Osteoblast (primary cell): Measurements from ENCODE around the gene SCPEP1. TPM values are rescaled to one million over a fixed set of nuclear protein-coding genes. Genes with fewer than 3 reads are reported as not detected.

Experiments used
- DNase-seq: peaks from one replicate; pipeline ENCODE4 v3.0.0; 2011; ENCODE audit warnings: low spot score, mixed read lengths; ENCODE audit not compliant: insufficient read length; ENCODE audit errors: missing footprints
- H2AFZ ChIP-seq: 2 replicates; pipeline ENCODE4 v1.6.0; 2011; ENCODE audit warnings: mild to moderate bottlenecking, low read length
- H3K27ac ChIP-seq: 2 replicates; pipeline ENCODE4 v1.5.1; 2011; ENCODE audit warnings: mild to moderate bottlenecking, low read depth, low read length, moderate library complexity
- H3K27me3 ChIP-seq: 2 replicates; pipeline ENCODE4 v1.6.0; 2012; ENCODE audit warnings: mild to moderate bottlenecking, control low read depth, inconsistent platforms, low read length, moderate library complexity; ENCODE audit not compliant: insufficient read depth
- H3K36me3 ChIP-seq: 2 replicates; pipeline ENCODE4 v1.5.1; 2011; ENCODE audit warnings: mild to moderate bottlenecking, low read length, control low read depth, moderate library complexity; ENCODE audit not compliant: insufficient read depth
- H3K4me1 ChIP-seq: 2 replicates; pipeline ENCODE4 v1.5.1; 2011; ENCODE audit warnings: mild to moderate bottlenecking, low read length, control low read depth, moderate library complexity; ENCODE audit not compliant: insufficient read depth
- H3K4me2 ChIP-seq: 2 replicates; pipeline ENCODE4 v1.6.0; 2011; ENCODE audit warnings: mild to moderate bottlenecking, low read length; ENCODE audit not compliant: insufficient read depth
- H3K4me3 ChIP-seq: fragments of 200-600 bp; sonication (generic); 3 replicates; pipeline ENCODE4 v1.5.1; 2012; ENCODE audit warnings: mild to moderate bottlenecking, low read length, inconsistent platforms; ENCODE audit not compliant: insufficient read depth
- H3K79me2 ChIP-seq: 2 replicates; pipeline ENCODE4 v1.6.0; 2012; ENCODE audit warnings: mild to moderate bottlenecking, low read length, control low read depth, inconsistent platforms; ENCODE audit not compliant: insufficient read depth
- H3K9me3 ChIP-seq: 2 replicates; pipeline ENCODE4 v1.5.1; 2011; ENCODE audit warnings: low read depth, low read length, control low read depth
- H4K20me1 ChIP-seq: 2 replicates; pipeline ENCODE4 v1.6.0; 2012; ENCODE audit warnings: mild to moderate bottlenecking, low read length, control low read depth; ENCODE audit not compliant: insufficient read depth
- total RNA-seq: library from RNA; depleted of rRNA; stranded (reverse); fragments of >200 nt; gene quantifications from 2 replicates; pipeline ENCODE4 v1.2.3, GENCODE V29; 2012
- TF ChIP-seq, protein P1 (sequence below): IDR thresholded peaks from 2 replicates; pipeline ENCODE4 v1.5.1; 2011; ENCODE audit warnings: mild to moderate bottlenecking, low read depth, low read length, moderate library complexity; ENCODE audit errors: extremely low read depth

SCPEP1 gene
- total RNA-seq, 1 donor, result 73.8 TPM

GRCh38 chr17:57009737-57010445 is 32.0 kb downstream of the SCPEP1 start:
- TF ChIP-seq, protein P1, sequence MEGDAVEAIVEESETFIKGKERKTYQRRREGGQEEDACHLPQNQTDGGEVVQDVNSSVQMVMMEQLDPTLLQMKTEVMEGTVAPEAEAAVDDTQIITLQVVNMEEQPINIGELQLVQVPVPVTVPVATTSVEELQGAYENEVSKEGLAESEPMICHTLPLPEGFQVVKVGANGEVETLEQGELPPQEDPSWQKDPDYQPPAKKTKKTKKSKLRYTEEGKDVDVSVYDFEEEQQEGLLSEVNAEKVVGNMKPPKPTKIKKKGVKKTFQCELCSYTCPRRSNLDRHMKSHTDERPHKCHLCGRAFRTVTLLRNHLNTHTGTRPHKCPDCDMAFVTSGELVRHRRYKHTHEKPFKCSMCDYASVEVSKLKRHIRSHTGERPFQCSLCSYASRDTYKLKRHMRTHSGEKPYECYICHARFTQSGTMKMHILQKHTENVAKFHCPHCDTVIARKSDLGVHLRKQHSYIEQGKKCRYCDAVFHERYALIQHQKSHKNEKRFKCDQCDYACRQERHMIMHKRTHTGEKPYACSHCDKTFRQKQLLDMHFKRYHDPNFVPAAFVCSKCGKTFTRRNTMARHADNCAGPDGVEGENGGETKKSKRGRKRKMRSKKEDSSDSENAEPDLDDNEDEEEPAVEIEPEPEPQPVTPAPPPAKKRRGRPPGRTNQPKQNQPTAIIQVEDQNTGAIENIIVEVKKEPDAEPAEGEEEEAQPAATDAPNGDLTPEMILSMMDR, result peak; percentile 69
- H3K27ac ChIP-seq, result no peak overlapping the region
- peak overlapping the region; percentile 58 for H3K4me2 ChIP-seq
- peak overlapping the region; percentile 50 for H2AFZ ChIP-seq
- no peaks in the 10 kb centered on the region for H3K9me3 ChIP-seq
- DNase-seq, result peak; percentile 79
- H4K20me1 ChIP-seq, result no peaks in the 10 kb centered on the region
- H3K4me3 ChIP-seq, result no peak overlapping the region
- no peaks in the 10 kb centered on the region for H3K4me1 ChIP-seq
- H3K79me2 ChIP-seq, result no peaks in the 10 kb centered on the region
- H3K27me3 ChIP-seq, result no peaks in the 10 kb centered on the region
- no peaks in the 10 kb centered on the region for H3K36me3 ChIP-seq

DNA sequence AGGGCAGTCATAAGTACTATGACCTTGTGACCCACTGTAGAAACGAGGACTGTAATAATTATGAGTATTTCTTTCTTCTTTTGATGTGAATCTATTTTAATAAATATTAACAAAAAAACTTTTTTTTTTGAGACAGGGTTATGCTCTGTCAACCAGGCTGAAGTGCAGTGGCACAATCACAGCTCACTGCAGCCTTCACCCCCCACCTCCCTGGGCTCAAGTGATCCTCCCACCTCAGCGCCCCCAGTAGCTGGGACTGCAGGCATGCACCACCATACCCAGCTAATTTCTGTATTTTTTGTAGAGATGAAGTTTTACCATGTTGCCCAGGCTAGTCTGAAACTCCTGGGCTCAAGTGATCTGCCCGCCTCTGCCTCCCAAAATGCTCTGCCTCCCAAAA is 32.6 kb downstream of the SCPEP1 start:
- Histone ChIP-seq H3K9me3 (no peaks in the 10 kb centered on the region), H3K4me3 (no peak overlapping the region), H3K27ac (no peak overlapping the region), H3K4me2 (peak overlapping the region; percentile 58), H3K4me1 (no peaks in the 10 kb centered on the region), H2AFZ (no peak overlapping the region), H3K79me2 (no peaks in the 10 kb centered on the region), H4K20me1 (no peaks in the 10 kb centered on the region), H3K27me3 (no peaks in the 10 kb centered on the region), H3K36me3 (no peaks in the 10 kb centered on the region)
- DNase-seq, result no peak
- TF ChIP-seq, protein P1, result no peak

DNA sequence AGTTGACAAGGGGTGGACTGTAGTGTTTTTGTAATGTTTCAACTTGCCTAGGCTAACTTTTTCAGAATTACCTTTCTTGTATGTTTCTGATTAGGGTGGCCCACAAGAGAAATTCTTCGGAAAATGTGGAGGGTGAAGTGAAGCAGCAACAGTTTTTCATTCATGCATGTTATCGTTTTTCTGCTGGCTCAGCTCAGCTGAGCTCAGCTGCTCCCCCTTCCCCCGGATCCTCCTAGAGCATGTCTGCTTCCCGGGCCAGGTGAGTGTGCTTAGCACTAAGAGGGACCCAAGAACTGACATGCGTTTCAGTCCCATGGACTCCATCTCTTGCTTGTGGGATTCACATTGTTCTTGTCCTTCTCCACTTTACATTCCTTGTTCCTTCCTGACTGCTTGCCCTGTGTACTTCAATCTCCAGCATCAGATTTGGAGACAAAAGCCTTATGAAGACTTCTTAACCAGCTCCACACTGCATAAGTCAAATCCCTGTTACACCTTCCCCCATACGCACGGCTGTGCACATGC is 33.6 kb downstream of the SCPEP1 start:
- no peaks in the 10 kb centered on the region for H3K4me1 ChIP-seq
- no peak overlapping the region for H3K4me3 ChIP-seq
- H3K27me3 ChIP-seq, result no peaks in the 10 kb centered on the region
- TF ChIP-seq, protein P1, result no peak
- H4K20me1 ChIP-seq, result no peaks in the 10 kb centered on the region
- no peak overlapping the region for H3K4me2 ChIP-seq
- H3K27ac ChIP-seq, result no peak overlapping the region
- DNase-seq, result no peak
- no peaks in the 10 kb centered on the region for H3K36me3 ChIP-seq
- H2AFZ ChIP-seq, result no peak overlapping the region
- no peaks in the 10 kb centered on the region for H3K79me2 ChIP-seq
- no peaks in the 10 kb centered on the region for H3K9me3 ChIP-seq

DNA sequence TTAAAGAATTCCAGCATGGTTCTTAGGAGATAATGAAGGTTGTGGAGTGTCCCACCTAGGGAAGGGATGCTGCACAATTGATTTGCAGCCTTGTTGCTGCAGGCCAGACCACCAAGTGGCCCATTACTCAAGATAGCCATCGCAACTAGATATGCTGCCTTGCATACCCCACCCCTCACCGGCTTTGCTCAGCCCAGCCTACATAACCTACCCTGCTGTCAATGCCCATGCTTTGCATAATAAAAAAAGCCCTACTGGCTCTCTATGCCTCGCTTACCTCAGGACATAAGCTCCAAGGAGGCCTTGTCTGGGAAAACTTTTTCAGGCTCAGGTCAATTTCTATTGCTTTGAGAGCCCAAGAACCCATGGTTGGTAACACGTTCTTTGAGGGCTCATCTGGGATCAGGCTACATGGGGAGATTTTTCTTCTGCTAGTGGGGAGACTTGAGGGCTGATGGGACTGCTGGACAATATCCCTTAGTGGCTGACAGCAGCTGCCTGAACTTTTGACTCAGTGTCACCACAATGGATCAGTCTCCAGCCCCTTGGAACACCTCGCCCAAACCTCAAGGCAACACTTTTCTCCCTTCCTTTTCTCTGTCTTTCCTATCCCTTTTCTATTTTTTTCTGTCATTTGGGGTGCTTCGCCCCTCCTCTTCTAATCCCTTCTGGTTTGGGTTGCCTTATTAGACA is 38.3 kb downstream of the SCPEP1 start:
- Histone ChIP-seq H3K4me2 (no peak overlapping the region), H2AFZ (no peak overlapping the region), H3K4me1 (no peaks in the 10 kb centered on the region), H3K79me2 (no peaks in the 10 kb centered on the region), H3K9me3 (no peaks in the 10 kb centered on the region), H4K20me1 (no peaks in the 10 kb centered on the region), H3K36me3 (no peaks in the 10 kb centered on the region), H3K4me3 (no peak overlapping the region), H3K27me3 (no peaks in the 10 kb centered on the region), H3K27ac (no peak overlapping the region)
- TF ChIP-seq, protein P1, result no peak
- no peak for DNase-seq
